NOMO-1 (cell line): ENCODE measurements around the gene PLB1.

Source experiments
- DNase-seq, 2 experiments: peaks; one replicate each; lab custom pipeline; 2025; ENCODE audit not compliant: unreplicated experiment in 2 of 2; lab: John Stamatoyannopoulos, UW

Gene PLB1

GRCh38 chr2:28587526-28588291 is 91.8 kb downstream of the PLB1 start:
- DNase-seq = no peak

GRCh38 chr2:28588292-28588670 is 92.4 kb downstream of the PLB1 start:
- DNase-seq = peak in 1 of 2 experiments; percentile 43

- no peak for DNase-seq
Observed at GRCh38 chr2:28589746-28590463, 94.0 kb downstream of the PLB1 start.

GRCh38 chr2:28590496-28591301 is 94.8 kb downstream of the PLB1 start:
- DNase-seq = no peak

GRCh38 chr2:28591711-28592335 is 96.0 kb downstream of the PLB1 start:
- DNase-seq = no peak

GRCh38 chr2:28592481-28592880 is 96.6 kb downstream of the PLB1 start:
- no peak for DNase-seq

GRCh38 chr2:28593160-28593755 is 97.4 kb downstream of the PLB1 start:
- no peak for DNase-seq

- DNase-seq = no peak
Observed at GRCh38 chr2:28594000-28594331, 98.1 kb downstream of the PLB1 start.

GRCh38 chr2:28594332-28595108 is 98.7 kb downstream of the PLB1 start:
- peak; percentile 77 to 87 for DNase-seq

GRCh38 chr2:28595323-28595722 is 99.5 kb downstream of the PLB1 start:
- DNase-seq = no peak

GRCh38 chr2:28598484-28598883 is 102.6 kb downstream of the PLB1 start:
- DNase-seq = no peak

- peak; percentile 53 to 90 for DNase-seq
Observed at GRCh38 chr2:28600181-28600580, 104.3 kb downstream of the PLB1 start.

GRCh38 chr2:28601616-28602015 is 105.8 kb downstream of the PLB1 start:
- peak; percentile 65 to 75 for DNase-seq

GRCh38 chr2:28602136-28602660 is 106.3 kb downstream of the PLB1 start:
- no peak for DNase-seq

- DNase-seq = peak; percentile 28 to 41
Observed at GRCh38 chr2:28602751-28603639, 107.1 kb downstream of the PLB1 start.

- DNase-seq = no peak
Observed at GRCh38 chr2:28603821-28604220, 108.0 kb downstream of the PLB1 start.

GRCh38 chr2:28604284-28604843 is 108.5 kb downstream of the PLB1 start:
- no peak for DNase-seq

GRCh38 chr2:28606986-28607441 is 111.2 kb downstream of the PLB1 start:
- DNase-seq = peak in 1 of 2 experiments; percentile 6
